CD4-positive, alpha-beta T cell treated with Interleukin-1 beta for 1 hour (primary cell): ENCODE measurements around the gene YARS1.

ENCODE experiments used
- DNase-seq, 2 donors: peaks; one replicate each; pipeline ENCODE4 v3.0.0-alpha.2; 2020 to 2022

YARS1 gene

DNA sequence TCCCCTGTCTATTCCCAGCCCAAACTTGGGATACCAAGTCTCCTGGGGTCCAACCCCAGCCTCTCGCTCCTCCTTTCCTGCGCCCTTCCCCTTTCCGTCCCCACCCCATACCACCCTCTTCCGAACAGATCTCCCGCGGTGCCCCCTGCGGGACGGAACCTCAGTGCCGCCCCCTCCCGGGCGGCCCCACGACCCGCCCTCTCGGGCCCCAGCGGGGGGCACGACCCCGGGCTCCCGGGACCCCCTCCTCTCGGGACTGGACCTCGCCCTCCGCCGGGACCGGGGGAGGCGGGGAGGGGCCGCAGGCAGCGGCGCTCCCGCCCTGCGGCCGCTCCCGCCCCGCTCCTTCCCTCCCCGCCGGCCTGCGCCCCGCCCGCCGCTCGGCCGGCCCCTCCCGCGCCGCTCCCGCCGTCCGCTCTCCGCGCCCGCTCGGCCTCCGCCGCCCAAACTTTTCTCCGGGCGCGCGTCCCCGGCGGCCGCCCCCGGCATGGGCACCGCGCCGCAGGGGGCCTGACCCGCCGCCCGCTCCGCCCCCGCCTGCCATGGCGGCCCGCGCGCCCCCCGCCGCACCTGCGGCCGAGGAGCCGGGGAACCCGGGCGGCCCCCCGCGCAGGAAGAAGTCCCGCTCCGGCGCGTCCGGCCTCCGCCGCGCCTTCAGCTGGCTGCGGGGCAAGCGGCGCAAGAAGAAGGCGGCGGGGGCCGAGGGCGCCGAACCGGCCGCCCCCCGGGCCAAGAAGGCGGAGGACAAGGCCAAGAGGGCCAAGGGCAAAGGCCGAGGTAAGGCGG is 75.6 kb downstream of the YARS1 start:
- DNase-seq = no peak

DNA sequence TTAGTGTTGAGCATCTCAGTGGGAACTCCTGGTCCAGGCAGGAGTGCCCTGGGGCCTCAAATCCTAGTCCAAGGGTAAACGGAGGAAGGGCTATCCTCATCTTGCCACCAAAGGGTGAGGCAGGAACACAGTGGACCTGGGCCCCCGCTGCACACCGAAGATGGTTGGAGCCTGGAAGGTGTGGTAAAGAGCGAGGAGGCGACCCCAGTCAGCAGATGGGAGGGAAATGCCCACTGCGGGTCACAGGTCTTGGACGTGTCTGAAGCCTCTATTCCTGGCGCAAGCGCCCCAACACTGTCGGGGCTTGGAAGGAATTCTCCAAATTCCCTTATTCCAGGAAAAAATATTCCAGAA is 76.1 kb downstream of the YARS1 start:
- no peak for DNase-seq

DNA sequence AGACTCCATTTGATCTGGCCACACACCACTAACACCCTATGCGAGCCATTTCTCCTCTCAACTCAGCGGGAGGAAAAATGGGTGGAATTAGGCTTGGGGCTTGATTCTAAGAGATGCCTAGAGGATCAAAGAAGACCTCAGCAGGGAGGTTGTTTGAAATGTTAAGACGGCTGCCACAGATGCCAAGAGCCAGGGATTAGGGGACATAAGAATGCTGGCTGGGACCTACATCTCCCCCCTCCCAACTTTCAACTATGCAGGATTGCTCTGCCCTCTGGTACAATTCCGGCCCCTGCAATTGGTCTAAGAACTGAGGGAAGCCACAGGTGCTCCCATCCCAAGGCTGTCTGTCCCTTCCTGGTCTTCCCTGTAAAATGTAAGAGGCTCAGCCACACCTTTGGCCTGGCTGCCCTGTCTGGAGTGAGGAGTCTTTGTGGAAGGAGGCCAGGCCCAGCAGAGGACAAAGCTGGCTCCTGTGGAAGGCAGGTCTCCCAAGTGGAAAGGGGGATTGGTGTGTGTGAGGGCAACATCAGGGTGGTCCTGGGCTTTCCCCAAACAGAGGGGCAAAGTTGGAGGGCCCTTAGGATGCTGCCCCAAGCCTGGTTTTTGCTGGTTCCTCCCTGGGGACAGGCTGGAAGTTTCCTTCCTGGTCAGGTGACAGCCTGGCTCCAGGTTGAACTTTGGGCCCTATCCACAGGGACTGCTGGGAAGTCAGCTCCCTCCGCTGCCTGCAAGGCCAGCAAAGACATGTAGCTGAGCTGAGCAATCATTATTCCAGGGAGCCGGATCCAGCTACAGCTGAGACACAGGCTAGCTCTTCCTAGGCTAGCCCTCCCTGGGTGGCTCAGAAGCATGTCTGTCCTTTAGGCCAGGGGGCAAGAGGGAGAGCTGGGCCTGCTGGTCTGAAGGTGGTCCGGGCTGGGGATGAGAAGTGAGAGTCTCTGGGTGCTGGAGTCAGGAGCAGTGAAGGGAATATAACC is 80.1 kb downstream of the YARS1 start:
- DNase-seq = no peak

- no peak for DNase-seq
Measured at GRCh38 chr1:32733582-32734321, 83.4 kb downstream of the YARS1 start.

GRCh38 chr1:32729254-32730046 is 87.7 kb downstream of the YARS1 start:
- DNase-seq = no peak

DNA sequence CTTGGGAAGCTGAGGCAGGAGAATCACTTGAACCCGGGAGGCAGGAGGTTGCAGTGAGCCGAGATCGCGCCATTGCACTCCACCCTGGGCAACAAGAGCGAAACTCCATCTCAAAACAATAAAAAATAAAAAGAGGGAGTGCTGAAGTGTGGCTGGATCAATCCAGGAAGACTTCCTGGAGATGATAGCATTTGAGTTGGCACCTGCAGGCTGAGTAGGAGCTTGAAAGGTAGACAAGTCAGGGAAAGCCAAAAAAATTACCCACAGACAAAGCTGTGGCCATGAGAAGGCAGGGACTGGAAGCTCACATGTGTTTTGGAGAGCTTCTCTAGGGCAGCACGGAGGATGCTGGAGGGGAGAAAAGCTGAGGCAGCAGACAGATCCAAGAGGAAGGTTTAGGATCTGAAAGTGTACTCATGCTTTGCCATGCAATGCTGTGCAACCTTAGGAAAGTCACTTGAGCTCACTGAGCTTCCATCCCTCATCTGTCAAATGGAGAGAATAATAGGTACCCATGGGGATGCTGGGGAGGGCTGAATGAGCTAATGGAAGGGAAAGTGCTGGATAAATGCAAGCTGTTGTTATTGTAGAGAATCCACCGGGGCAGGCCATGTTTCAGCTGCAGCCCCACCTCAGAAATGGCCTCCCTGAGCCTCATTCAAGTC is 88.6 kb downstream of the YARS1 start:
- DNase-seq = no peak

GRCh38 chr1:32727876-32728275 is 89.3 kb downstream of the YARS1 start:
- DNase-seq = no peak

DNA sequence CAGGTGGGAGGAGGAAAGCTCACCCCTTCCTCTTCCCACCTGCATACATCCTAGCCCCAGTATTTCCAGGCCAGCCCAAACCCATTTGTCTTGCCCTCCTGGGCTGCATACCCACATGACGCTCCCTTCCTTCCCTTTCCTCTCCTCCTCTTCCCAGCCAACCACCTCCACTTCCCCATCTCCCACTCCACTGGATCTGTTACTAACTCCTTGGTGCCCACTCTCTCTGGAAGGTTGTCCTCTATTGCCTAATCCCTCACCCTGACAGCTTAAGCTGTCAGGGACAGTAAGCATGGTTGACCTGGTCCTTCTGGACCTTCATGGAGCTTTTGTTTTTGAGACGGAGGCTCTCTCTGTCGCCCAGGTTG is 91.6 kb downstream of the YARS1 start:
- DNase-seq = no peak
